GM06990 (cell line): ENCODE data around the gene ZNF366.

Source experiments
- DNase-seq: peaks from one replicate; pipeline ENCODE4 v3.0.0-alpha.2; 2011; ENCODE audit not compliant: insufficient read length; ENCODE audit errors: extremely low read depth
- H3K27me3 ChIP-seq: replicated peaks from 2 replicates; pipeline ENCODE4 v1.6.0; 2011; ENCODE audit warnings: low read length; ENCODE audit not compliant: control insufficient read depth, insufficient read depth
- H3K36me3 ChIP-seq: 2 replicates; pipeline ENCODE4 v1.5.1; 2011; ENCODE audit warnings: low read length; ENCODE audit not compliant: control insufficient read depth, insufficient read depth
- H3K4me3 ChIP-seq: replicated peaks from 2 replicates; pipeline ENCODE4 v1.5.1; 2011; ENCODE audit warnings: low read depth, mild to moderate bottlenecking, control low read depth, low read length
- TF ChIP-seq, protein P1 (sequence below): IDR thresholded peaks from 2 replicates; pipeline ENCODE4 v1.5.1; 2011; ENCODE audit warnings: low read length, control low read depth, mild to moderate bottlenecking, inconsistent platforms; ENCODE audit not compliant: insufficient read depth, poor library complexity, severe bottlenecking

ZNF366 gene

DNA sequence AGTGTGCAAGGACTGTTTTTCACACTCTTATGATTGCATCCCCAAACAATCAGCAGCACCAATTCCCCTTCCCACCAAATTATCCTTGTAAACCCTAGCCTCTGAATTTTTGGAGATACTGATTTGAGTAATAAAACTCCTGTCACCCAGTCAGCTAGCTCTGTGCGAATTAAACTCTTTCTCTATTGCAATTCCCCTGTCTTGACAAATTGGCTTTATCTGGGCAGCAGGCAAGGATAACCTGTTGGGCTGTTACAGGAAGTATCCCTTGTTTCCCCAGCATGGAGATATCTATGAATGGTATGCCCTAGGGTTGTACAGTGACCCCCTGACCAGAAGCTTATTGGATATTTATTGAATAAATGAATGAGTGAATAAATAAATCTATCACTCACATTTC is 106.3 kb downstream of the ZNF366 start:
- TF ChIP-seq, protein P1, sequence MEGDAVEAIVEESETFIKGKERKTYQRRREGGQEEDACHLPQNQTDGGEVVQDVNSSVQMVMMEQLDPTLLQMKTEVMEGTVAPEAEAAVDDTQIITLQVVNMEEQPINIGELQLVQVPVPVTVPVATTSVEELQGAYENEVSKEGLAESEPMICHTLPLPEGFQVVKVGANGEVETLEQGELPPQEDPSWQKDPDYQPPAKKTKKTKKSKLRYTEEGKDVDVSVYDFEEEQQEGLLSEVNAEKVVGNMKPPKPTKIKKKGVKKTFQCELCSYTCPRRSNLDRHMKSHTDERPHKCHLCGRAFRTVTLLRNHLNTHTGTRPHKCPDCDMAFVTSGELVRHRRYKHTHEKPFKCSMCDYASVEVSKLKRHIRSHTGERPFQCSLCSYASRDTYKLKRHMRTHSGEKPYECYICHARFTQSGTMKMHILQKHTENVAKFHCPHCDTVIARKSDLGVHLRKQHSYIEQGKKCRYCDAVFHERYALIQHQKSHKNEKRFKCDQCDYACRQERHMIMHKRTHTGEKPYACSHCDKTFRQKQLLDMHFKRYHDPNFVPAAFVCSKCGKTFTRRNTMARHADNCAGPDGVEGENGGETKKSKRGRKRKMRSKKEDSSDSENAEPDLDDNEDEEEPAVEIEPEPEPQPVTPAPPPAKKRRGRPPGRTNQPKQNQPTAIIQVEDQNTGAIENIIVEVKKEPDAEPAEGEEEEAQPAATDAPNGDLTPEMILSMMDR: no peak
- no peak for DNase-seq
- Histone ChIP-seq H3K27me3 (no peaks in the 10 kb centered on the region), H3K36me3 (no peaks in the 10 kb centered on the region), H3K4me3 (no peak overlapping the region)

DNA sequence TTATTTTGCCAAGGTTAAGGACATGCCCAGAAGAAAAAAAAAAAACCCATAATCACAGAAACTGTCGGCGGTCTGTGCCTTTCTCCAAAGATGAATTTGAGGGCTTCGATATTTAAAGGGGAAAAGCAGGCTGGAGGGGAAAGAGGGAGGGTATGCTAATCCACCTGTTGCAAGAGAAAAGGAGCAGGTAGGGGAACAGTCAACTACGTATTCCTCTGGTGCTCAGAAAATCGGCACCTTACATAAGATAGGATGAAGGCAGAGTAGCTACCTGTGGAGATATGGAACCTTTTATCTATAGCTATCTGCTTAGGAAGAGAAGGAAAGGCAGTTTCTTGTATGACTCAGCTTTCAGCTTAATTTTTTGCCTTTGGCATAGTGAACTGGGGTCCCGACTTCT is 109.4 kb downstream of the ZNF366 start:
- Histone ChIP-seq H3K36me3 (no peaks in the 10 kb centered on the region), H3K27me3 (no peaks in the 10 kb centered on the region), H3K4me3 (no peak overlapping the region)
- TF ChIP-seq, protein P1: no peak
- no peak for DNase-seq

DNA sequence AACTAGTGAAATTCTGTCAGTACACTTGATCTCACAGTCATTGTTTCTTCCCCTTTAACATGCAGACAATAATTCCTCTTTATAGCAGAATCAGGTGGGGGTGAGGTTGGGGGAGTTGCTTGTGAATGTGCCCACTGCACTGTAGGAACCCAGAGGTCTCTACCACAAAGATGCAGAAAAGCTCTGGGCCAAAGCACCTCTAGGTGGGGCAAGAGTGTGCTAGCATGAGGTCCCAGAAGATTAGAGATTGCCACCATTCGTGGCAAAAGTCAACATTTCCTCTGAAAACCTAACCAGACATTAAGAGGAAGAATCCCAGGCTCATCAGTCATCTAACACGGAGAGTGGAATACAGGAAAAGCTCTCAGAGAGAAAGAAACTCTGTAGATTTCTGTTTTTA is 112.5 kb downstream of the ZNF366 start:
- no peak for DNase-seq
- TF ChIP-seq, protein P1: peak; percentile 82
- no peaks in the 10 kb centered on the region for H3K36me3 ChIP-seq
- no peak overlapping the region for H3K4me3 ChIP-seq
- no peaks in the 10 kb centered on the region for H3K27me3 ChIP-seq

DNA sequence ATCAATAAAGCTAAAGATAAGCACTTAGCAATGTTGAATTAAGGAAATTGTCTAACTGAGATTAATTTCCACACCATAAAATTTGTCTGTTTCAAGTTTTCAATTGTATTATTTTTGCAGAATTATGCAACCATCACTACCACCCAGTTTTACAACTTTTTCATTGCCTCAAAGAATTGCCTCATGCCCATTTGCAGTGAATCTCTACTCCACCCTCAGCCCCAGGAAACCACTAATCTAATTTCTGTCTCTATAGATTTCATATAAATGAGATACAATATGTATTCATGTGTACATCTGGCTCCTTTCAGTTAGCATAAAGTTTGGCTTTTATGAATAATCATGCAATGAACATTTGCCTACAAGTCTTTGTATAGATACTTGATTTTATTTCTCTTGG is 114.2 kb downstream of the ZNF366 start:
- TF ChIP-seq, protein P1: no peak
- H3K36me3 ChIP-seq: no peaks in the 10 kb centered on the region
- H3K27me3 ChIP-seq: no peaks in the 10 kb centered on the region
- H3K4me3 ChIP-seq: no peak overlapping the region
- DNase-seq: no peak
